ENCODE data around the gene CSN3.

The CSN3 gene

GRCh38 chr4:70225824-70226223 is 16.6 kb upstream of the CSN3 start, which contains the start of gene FDCSP:
FDCSP (plus strand) TSS chr4:70226124; CDS start chr4:70231195, 5,071 bp downstream.
- H3K27ac ChIP-seq: peak within 1 kb of the TSS; percentile 41
- TF ChIP-seq, protein P1, sequence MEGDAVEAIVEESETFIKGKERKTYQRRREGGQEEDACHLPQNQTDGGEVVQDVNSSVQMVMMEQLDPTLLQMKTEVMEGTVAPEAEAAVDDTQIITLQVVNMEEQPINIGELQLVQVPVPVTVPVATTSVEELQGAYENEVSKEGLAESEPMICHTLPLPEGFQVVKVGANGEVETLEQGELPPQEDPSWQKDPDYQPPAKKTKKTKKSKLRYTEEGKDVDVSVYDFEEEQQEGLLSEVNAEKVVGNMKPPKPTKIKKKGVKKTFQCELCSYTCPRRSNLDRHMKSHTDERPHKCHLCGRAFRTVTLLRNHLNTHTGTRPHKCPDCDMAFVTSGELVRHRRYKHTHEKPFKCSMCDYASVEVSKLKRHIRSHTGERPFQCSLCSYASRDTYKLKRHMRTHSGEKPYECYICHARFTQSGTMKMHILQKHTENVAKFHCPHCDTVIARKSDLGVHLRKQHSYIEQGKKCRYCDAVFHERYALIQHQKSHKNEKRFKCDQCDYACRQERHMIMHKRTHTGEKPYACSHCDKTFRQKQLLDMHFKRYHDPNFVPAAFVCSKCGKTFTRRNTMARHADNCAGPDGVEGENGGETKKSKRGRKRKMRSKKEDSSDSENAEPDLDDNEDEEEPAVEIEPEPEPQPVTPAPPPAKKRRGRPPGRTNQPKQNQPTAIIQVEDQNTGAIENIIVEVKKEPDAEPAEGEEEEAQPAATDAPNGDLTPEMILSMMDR (conservative IDR thresholded peaks at IDR 0.05): no peak

- TF ChIP-seq, protein P1 (conservative IDR thresholded peaks at IDR 0.05): no peak
- no peak overlapping the region for H3K27ac ChIP-seq
These were observed 6.3 kb upstream of the CSN3 start for GRCh38 chr4:70236125-70236524.

GRCh38 chr4:70239131-70239883 is 3.1 kb upstream of the CSN3 start:
- TF ChIP-seq, protein P1 (conservative IDR thresholded peaks at IDR 0.05): no peak
- no peak overlapping the region for H3K27ac ChIP-seq

GRCh38 chr4:70239884-70240591 is 2.4 kb upstream of the CSN3 start:
- TF ChIP-seq, protein P1 (conservative IDR thresholded peaks at IDR 0.05): no peak
- no peak overlapping the region for H3K27ac ChIP-seq

DNA sequence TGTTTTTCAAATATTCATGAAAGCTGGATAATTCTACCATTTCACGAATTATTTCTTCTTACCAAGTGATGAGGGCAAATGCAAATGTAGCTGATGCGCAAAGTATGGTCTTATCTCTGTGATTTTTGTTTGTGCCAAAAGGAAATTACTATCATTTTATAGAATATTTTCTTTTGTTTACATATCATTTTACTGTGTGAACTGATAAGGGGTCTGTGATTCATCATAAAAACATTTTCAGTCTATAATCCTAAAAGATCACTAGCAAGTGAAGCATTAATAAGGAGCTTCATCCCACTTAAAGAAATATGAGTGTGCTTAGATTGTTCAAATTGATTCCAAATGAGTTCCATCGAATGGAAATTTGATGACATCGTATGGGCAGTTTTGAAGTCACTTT is 694 bp downstream of the CSN3 start:
- TF ChIP-seq, protein P1 (conservative IDR thresholded peaks at IDR 0.05): no peak
- H3K27ac ChIP-seq: no peak overlapping the region

DNA sequence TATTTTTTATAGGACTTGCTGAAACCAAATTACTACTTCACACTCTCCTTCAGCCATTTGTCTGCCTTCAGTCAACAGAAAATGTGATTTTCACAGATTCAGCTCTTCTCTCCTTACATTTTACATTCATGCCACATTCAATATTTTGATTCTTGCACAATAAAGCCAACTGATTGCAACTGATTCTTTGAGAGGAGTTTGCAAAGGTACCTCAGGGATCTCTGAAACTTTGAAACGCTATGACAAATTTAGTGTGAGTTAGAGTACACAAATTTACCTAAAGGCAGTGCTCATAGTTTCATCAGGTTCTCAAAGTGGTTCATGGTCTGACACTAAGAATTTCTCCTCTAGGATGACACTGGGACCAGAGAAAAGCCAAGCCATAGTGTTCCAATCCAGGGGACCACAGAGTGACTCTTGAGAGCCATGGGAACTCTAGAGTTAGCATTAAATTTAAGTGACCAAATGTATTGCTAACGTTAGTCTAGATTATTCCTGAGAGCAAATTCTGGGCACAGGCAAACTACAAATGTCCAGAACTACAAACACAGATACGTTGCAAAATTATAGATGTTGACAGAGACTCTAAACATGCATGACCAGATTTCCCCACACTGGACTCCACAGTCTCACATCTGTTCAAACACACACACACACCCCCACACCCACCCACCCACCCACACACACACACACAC is 9.0 kb downstream of the CSN3 start:
- H3K27ac ChIP-seq: no peak overlapping the region
- TF ChIP-seq, protein P1 (conservative IDR thresholded peaks at IDR 0.05): no peak

GRCh38 chr4:70251945-70252277 is 9.5 kb downstream of the CSN3 start:
- no peak overlapping the region for H3K27ac ChIP-seq
- TF ChIP-seq, protein P1 (conservative IDR thresholded peaks at IDR 0.05): no peak
